Suppressor macrophage treated with lipopolysaccharide for 1 hour (primary cell): Measurements from ENCODE around the gene CALML3.

ENCODE experiments used
- DNase-seq, 3 donors: peaks; one replicate each; pipeline ENCODE4 v3.0.0-alpha.2; 2020 to 2022

The CALML3 gene

GRCh38 chr10:5508161-5508604 is 16.6 kb upstream of the CALML3 start:
- no peak for DNase-seq

GRCh38 chr10:5508786-5509185 is 16.0 kb upstream of the CALML3 start:
- no peak for DNase-seq

- DNase-seq: no peak
Measured at GRCh38 chr10:5509236-5509635, 15.5 kb upstream of the CALML3 start.

- no peak for DNase-seq
Measured at GRCh38 chr10:5509691-5510090, 15.1 kb upstream of the CALML3 start.

GRCh38 chr10:5510281-5511072 is 14.3 kb upstream of the CALML3 start:
- no peak for DNase-seq

- no peak for DNase-seq
Measured at GRCh38 chr10:5511231-5511884, 13.4 kb upstream of the CALML3 start.

GRCh38 chr10:5511885-5512280 is 12.9 kb upstream of the CALML3 start:
- DNase-seq: no peak

- DNase-seq: no peak
Measured at GRCh38 chr10:5512331-5512730, 12.4 kb upstream of the CALML3 start.

- DNase-seq: no peak
Measured at GRCh38 chr10:5512881-5513612, 11.7 kb upstream of the CALML3 start.

- DNase-seq: no peak
Measured at GRCh38 chr10:5514226-5514850, 10.4 kb upstream of the CALML3 start.

GRCh38 chr10:5515948-5516761 is 8.6 kb upstream of the CALML3 start:
- DNase-seq: no peak

- no peak for DNase-seq
Measured at GRCh38 chr10:5517546-5517945, 7.2 kb upstream of the CALML3 start.

- DNase-seq: no peak
Measured at GRCh38 chr10:5518143-5518542, 6.6 kb upstream of the CALML3 start.

- no peak for DNase-seq
Measured at GRCh38 chr10:5519054-5519453, 5.7 kb upstream of the CALML3 start.

- DNase-seq: no peak
Measured at GRCh38 chr10:5522913-5523560, 1.7 kb upstream of the CALML3 start.

- DNase-seq: no peak
Measured at GRCh38 chr10:5523796-5524574, 776 bp upstream of the CALML3 start.

- no peak for DNase-seq
Measured at GRCh38 chr10:5525561-5526341, 990 bp downstream of the CALML3 start.

GRCh38 chr10:5526691-5527331 is 2.0 kb downstream of the CALML3 start:
- no peak for DNase-seq

- DNase-seq: no peak
Measured at GRCh38 chr10:5527332-5528200, 2.8 kb downstream of the CALML3 start.
